GM19463 (cell line): ENCODE data around the gene TRERF1.

Experiments
- ATAC-seq: cut with Tn5 transposase; IDR thresholded peaks from one replicate; pipeline ENCODE4 v1.9.1; 2021; ENCODE audit warnings: mild to moderate bottlenecking, moderate library complexity; ENCODE audit not compliant: unreplicated experiment

Gene TRERF1

DNA sequence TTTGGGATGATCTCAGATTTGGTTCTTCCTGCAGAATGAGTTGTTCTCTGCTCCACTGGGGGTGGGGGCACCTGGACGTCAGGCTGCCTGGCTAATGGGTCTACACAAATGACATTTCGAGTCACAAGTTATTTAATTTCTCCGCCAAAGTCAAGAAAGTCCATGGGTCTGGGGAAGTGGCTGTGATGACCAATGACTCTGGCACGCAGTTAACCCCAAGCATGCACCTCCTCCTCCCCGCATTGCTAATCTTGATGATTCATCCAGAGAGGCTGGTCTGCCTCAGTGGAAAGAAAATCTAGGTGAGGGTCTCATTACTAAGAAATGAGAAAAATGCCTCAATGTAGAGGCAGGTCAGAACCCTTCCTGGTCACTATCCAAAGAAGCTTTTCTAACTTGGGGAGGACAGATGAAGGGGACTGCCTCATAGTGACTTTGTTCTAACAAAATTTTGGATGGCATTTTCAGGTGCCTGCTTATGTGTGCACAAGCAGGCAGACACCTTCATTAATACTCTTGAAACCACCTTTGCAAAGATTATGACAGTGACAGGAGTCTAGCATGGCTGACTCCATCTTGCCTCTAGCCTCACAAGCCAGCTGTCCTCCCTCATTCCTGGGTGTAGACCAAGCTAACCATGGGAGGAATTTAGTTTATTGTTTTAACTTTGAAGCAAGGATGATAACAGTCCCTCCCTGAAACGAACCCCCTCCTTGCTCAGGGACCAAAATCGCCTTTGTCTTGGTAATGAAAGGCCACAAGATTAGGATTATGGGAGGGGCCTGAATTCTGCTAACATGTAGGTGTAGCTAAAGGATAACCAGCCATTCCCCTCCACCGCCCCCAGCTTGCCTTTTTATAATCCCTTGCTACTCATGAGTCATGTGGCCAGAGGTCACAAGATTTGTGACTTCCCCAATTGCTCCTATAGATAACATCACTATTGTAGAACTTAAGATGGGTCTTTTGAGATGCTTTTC lies 135.4 kb downstream of the TRERF1 start:
- no peak for ATAC-seq

DNA sequence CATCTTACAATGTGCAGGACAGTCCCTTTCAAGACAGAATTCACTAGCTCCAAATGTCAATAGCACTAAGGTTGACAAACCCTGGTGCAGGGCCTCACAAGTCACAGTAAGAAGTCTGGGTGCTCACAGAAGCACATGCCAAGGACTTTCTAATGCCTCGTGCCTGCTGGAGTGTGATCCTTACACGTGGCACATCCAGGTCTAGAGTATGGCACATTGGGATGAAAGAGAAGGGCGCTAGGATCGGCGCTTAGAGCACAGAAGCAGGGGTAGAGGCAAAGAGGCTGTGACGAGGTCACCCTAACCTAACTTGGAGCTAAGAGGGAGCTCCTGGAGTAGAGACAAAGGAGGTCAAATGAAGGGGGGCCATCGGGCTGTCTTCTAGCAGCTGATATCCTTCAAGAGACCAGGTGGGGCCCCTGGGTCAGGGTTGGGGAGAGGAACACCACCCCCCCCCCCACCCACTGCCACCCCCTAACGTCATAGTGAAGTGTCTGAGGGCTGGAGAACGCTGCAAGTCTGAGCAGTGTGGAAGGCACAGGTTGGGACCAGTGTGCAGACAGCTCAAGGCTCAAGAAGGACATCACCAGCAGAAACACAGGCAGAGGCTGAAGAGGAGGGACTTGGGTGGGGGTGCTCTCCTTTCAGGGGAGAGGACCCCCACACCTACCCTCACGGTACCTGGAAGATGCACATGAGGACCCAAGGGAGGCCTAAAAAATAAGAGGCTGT lies 136.3 kb downstream of the TRERF1 start:
- no peak for ATAC-seq

DNA sequence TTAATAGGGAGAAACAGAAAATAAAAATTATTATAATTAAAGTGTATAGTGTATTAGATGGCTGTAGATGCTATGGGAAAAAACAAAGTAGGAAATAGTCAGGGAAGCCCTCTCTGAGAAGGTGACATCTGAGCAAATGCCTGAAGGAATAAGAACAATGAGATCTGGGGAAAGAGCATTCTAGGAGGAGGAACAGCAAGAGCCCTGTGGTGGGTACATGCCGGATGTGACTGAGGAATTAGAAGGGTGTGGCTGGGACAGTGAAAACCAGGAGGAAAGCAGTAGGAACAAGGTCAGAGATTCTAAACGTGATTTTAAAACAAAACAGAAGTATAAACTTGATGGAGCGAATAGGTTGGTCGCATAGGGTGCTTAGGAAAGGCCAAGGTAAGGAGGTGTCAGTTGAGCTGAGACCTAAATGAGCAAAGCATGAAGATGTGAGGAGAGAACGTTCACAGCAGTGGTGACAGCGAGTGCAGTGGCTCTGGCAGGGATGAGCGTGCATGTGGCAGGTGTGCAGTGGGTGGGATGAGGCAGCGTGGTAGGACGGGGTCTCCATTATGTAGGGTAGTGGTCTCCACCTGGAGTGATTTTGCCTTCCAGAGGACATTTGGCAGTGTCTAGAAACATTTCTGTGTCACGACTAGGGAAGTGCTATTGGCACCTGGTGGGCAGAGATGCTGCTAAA lies 137.0 kb downstream of the TRERF1 start:
- ATAC-seq, result no peak

DNA sequence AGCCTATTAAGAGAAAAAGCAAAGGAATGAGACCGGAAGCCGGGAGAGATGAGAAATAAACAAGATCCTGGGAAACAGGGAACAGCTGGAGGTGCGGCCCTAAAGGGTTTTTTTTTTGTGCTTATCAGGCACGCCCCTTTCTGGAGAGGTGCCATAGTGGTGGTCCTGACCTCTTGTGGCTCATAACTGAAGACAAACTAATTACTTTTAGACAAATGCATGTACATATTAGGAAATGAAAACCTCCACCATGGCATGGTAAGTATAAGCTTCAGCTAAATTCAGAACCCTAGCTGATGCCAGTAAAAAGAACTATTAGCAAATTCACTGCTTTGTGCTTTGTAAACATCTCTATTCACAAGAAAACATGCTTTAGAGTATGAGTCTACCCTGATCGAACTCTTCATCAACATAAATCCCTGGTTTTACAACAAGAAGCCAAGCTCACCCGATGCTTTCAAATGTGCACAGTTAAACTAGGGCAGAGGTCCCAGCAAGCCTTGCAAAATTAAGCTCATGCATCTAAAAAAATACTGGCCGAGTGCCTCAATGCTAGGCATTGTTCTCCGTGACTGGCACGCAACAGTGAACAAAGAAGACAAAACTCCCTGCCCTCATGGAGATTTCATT lies 137.7 kb downstream of the TRERF1 start:
- no peak for ATAC-seq

DNA sequence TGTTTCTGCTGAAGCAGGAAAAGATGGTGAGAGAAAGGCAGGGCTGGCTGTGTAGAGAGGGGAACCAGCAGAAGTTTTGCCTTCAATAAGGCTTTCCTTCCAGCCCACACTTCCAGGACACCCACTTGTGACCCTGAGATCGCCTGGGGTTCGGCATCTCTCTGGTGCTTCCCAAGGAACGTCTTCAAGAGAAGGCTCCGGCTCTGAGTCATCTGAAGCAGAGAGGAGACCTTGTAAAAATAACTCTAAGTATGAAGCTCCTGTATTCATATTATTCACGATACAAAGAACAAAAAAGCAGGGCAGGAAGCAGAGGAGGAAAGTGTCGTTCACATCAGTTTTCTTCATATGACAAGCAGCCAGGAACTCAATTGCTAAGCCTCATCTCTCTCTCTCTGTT lies 138.7 kb downstream of the TRERF1 start:
- no peak for ATAC-seq

DNA sequence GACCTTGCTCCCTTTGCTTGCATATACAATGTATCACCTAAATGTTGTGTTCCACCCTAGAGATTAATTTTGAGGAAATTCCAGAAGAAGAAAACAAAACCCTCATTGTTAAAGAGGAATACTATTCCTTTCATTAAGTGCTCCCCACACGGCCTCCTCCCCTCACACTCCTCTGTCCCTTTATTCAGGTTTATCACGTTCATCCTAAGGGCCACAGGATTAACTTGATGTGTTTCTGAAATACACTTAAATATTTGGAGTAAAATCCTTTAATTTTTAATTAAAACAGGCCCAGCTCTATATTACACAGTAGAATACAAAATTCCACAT lies 144.6 kb downstream of the TRERF1 start:
- no peak for ATAC-seq

DNA sequence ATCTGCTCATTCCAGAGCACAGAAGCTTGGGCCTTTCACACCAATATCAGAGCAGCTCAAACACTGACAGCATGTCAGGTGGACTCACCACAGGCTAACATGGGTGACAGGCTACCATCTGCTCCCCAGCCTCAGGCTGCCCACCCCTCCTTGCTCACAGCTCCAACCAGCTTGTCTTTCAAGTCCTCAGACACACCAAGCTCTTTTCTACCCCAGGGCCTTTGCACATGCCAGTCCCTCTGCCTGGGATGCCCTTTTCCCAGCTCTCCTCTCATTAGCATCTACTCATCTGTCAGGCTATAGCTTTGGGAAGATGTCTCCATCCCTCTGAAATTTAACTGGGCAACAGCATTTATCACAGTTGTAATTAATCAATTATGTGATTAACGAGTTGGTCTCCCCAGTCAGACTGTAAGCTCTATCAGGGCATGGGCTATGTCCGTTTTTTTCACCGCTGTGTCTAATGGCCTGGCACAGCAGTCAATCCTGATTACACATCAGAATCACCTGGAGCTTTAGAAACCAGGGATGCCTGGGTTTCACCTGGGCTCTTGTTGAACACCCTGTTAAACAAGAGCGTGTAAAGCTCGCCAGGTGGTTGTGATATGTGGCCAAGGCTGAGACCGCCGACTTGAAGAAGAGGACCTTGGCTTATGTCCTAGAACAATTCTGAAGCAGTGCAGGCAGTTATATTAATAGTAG lies 145.1 kb downstream of the TRERF1 start:
- ATAC-seq, result no peak

DNA sequence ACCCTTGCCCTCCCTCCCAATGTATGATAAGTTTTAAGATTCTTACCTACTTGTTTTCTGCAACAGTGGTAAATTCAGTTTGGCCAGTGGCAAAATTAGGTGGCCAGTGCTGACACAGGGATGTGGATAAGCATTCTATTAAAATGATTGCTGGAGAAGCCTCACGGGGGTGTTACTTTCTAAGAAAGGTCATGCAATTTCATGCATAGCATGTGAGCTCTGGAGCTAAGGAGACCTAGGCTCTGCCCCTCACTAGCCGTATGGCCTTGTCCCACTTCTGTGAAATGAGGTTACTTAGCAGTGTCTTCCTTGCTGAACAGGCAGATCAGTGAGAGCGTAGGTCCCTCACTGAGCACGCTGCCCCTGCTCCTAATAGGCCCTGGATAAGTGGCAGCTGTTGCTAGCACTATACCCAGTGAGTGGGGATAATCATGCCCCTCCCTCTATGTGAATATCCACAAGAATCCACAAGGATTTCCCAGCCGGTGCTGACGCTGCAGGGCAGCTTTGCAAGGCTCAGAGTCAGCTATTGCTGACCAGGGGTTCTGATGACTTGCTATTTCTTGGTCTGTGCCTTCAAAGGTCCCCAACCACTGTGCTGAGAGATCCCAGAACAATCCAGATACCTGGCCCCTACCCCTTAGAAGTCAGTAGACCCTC lies 147.5 kb downstream of the TRERF1 start:
- ATAC-seq, result no peak

DNA sequence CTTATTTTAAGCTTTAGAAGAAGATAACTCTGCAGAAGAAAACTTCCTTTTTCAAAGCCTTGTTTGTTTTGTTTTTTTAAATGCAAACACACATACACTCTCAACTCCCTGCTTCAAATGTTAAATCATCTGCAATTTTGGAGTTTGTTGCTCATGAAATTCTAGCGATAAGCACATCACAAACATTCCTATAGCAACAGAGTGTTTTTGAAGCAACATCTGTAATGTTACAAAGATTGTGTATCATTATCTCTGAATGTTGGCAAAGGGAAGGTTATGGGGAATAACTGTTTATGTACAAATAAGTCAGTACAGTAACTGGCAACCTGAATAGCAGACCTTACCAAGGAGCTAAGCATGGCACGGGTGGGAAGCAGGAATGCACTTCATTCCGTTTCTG lies 149.3 kb downstream of the TRERF1 start:
- ATAC-seq, result no peak

DNA sequence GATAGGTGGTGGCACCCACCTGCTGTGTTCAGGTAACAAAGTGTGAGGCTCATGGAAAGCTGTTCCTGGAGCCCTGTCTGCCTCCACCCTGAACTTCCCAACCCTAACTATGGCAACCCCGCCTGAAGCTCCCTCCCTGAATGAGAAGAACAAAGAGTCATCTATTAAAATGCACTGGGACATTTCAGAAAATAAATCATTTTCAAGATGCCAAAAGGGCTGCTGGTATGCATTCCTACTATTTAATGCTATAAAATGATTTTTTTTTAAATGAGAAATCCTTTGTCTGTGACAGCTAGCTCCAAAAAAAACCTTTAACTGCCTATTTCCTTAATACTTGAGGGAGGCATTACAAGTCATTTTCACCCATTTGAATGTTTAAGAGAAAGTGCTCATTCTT lies 149.7 kb downstream of the TRERF1 start:
- no peak for ATAC-seq

DNA sequence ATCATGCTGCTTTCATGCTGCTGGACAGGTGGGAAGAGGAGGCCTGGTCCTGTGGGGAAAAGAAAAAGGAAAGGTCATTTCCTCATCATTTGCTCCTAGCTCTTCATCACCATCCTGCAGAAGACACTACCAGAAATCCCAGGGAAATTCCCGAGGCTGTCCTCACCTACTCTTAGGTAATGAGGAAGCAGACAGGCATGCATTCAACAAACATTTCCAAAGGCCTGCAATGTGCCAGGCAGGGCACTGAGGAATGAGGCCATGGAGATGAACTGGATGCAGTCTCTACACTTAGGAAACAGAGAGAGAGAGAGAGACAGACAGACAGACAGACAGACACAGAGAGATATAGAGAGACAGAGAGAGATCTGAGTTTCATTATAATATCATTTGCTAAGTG lies 151.0 kb downstream of the TRERF1 start:
- ATAC-seq, result no peak

DNA sequence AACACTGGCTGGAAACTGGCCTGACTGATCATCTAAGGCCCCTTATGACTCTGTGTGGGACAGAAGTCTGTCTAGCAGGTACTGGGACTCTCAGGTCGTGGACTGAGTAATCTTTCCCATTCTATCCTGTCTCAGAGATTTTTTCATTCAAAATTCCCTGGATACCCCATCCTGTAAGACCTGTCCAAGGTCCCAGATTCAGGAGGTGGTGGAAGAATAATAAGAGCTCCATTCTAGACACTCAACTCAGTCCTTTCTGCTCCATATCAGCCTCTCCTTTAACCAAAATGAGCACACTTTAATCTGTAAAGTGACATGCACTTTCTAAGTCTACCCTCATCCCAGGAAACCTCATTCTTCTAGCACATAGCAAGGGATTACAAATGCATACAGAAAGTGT lies 151.5 kb downstream of the TRERF1 start:
- no peak for ATAC-seq

DNA sequence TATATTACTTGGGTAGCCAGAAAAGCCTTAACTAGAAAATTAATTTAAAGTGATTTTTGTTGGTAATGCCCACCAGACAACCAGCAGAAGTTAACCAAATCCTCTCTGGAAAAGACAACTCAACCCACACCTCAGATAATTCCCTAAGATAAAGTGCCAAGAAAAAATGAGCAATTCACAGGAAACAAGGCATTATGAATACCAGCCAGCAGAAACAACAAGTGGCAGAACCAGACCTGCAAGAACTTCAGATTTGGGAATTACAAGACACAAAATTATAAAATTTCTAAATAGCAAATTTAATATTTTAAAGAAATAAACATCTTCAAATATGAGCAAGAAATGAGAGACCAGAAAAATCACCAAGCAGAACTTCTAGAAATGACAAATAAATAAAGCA lies 154.1 kb downstream of the TRERF1 start:
- no peak for ATAC-seq

DNA sequence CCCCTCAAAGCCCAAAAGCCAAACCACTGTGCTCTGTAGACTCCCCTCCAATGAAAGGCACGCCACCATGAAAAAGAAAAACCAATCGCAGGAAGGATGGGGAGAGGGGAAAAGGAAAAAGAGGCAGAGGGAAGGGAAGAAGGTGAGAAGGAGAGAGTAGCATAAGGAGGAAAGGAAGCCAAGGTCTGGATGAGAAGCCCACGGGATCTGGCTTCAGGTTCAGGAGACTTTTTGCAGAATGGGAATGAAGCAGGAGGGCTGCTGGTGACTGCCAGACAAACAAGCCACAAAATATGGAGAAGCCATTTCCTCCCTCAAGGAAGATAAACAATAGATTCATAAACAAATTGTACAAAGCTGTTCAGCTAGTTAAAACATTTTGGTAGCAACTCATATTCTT lies 155.1 kb downstream of the TRERF1 start:
- no peak for ATAC-seq

DNA sequence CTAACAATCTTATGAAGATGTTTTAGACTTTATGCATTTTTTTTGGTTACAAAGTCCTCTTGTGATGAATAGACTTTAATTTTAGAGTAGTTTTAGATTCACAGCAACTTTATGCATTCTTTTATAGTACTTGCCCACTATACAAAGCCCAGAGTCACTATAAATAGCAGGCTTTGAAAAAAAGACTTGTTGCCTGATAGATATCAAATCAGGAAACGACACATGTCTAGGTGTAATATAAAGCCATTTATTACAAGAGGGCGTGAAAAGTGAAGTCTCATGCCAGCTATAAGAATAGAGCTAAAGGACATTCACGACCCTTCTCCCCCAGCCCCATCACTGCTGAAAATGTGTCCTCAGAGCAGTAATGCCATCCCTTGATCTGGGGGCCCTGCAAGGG lies 156.0 kb downstream of the TRERF1 start:
- no peak for ATAC-seq

DNA sequence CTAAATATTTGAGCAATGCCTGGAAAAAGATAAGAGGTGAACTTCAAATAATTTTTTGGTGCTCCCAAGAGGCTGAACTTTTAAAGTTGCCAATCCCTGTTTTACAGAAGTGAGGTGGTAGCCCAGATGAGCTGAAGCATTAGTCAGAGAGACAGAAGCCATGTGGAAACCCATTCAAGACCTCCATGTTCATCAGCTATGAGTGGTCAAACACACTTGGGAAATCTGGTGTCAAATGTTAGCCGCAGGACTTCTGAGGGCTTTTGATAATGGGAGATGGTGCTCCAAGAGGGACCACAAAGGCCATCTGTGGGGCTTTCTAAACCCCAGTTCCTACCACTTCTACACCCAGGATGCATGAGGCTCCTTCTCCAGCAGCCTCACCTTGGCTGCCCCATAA lies 156.5 kb downstream of the TRERF1 start:
- ATAC-seq, result no peak

DNA sequence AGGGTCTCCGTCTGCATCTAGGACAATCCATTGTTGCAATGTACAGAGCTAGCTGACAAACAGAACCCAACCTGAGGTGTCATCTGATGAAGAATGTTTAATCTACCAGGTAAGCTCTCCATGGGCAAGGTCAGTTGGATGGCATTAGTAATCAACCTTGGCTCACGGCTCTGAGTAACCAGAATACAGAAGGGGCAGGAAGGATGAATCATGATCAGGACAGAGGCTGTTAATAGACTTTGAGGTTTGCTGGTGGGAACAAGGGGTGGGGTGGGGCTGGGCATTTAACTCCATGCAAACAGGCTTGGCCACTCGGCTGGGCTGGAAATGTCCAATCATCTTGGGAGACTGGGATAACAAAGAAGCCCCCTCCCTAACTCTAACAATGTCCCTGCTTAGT lies 157.0 kb downstream of the TRERF1 start:
- ATAC-seq, result no peak

DNA sequence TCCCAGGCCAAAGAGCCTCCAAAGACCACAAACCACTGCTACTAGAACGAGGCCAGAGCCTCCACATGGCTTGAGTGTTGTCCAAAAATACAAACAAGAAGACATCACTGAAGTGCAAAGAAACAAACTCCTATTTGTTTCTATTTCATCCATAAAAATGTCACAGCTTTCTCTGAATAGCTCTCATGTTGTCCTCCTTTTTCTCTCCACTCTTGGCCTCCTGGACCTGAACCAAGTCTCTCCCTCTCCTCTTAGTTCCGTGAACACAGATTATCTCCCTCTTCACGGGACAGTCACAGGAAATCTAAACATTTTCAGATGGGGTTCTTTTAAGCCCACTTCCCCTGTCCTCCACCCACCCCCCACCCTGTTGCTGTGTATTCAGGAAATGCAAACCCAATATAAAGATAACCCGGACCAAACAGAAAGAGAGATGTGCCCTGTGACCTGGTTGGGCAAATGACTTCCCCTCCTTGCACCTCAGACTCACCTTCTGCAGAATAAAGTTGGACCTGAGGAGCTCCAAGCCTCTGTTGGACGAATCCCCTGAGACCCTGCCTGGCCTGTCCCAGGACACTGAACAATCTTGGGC lies 158.2 kb downstream of the TRERF1 start:
- no peak for ATAC-seq

DNA sequence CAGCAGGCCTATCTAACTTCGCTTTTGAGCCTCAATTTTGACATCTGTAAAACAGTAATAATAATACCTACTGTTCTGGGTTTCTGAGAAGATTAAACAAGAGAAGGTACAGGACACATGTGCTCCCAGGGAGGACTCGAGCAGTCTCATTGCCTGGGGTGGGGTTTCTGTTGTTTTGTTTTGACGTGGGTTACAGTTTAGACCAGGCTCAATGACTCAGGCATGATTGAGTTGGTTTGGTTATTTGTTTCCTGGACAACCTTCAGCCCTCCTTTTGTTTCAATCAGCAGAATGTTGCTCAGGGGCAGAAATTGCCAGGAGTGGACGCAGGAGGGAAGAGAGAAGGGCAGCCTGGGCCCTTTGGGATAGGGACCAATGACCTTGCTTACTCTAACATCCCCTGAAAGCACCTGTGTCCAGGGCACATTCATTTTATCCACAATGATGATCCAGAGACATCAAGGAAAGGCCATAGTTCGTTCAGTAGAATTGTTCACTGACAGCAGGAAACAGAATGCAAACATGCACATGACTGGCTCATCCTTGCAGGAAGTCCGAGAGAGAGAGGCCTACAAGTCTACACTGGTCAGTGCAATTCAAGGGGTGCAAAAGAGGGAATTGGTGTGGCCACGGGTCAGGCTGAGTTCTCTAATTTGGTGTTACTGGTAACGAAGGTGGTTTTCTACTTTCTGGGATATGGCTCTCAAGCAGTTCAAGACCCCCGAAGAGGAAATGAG lies 159.6 kb downstream of the TRERF1 start:
- ATAC-seq, result no peak
